B cell (primary cell): Measurements from ENCODE around the gene GTPBP6. TPM values are rescaled to one million over a fixed set of nuclear protein-coding genes. Genes with fewer than 3 reads are reported as not detected.

Experiments
- ATAC-seq: fragments of 200-7000 bp; cut with Tn5 transposase; one replicate; pipeline ENCODE4 v1.10.0; 2021; ENCODE audit warnings: low read depth, mild to moderate bottlenecking, moderate number of reproducible peaks, moderate library complexity
- CTCF ChIA-PET: fragments of 350-600 bp; sonication (Branson Sonifier 250); formaldehyde crosslinking; loops from one replicate; lab custom pipeline; 2021; ENCODE audit warnings: antibody characterized with exemption, inconsistent platforms; lab: Charles Lee
- POLR2A ChIA-PET: fragments of 350-600 bp; sonication (Branson Sonifier 250); formaldehyde crosslinking; loops from one replicate; lab custom pipeline; 2021; ENCODE audit warnings: antibody characterized with exemption; lab: Charles Lee
- DNase-seq: peaks from one replicate; pipeline ENCODE4 v3.0.0; 2013
- H2AFZ ChIP-seq: 2 replicates; pipeline ENCODE4 v1.6.1; 2012; ENCODE audit warnings: mild to moderate bottlenecking, low read depth, low read length; ENCODE audit not compliant: insufficient read depth, poor library complexity, severe bottlenecking
- H3K27ac ChIP-seq, 2 donors: 1 replicate in 1 of 2; 2 replicates in 1 of 2; pipeline ENCODE4 v1.5.1; 2012 to 2013; ENCODE audit warnings: low read length in 2 of 2, mild to moderate bottlenecking in 2 of 2, moderate library complexity in 1 of 2
- H3K27me3 ChIP-seq, 4 experiments: fragments of 200-600 bp in 1 of 4; sonication (generic) in 1 of 4; replicated peaks in 1 of 4; 1 replicate in 2 of 4; 2 replicates in 2 of 4; pipeline versions ENCODE4 v1.6.1 to v1.7.0; 2013 to 2016; ENCODE audit warnings: low read length in 3 of 4, mild to moderate bottlenecking in 2 of 4, mixed read lengths in 1 of 4, moderate library complexity in 1 of 4; ENCODE audit not compliant: insufficient read depth in 4 of 4, control insufficient read depth in 3 of 4; ENCODE audit errors: control extremely low read depth in 1 of 4
- H3K36me3 ChIP-seq, 2 experiments: replicated peaks in 1 of 2; 1 replicate in 1 of 2; 2 replicates in 1 of 2; pipeline versions ENCODE4 v1.6.1 to v1.7.1; 2013; ENCODE audit warnings: low read length in 1 of 2; ENCODE audit not compliant: insufficient read depth in 2 of 2, control insufficient read depth in 1 of 2; ENCODE audit errors: control extremely low read depth in 1 of 2, extremely low read depth in 1 of 2
- H3K4me1 ChIP-seq, 2 donors: fragments of 200-600 bp in 1 of 2; sonication (generic) in 1 of 2; 1 replicate in 1 of 2; 2 replicates in 1 of 2; pipeline versions ENCODE4 v1.5.1 to v1.6.1; 2013 to 2017; ENCODE audit warnings: low read length in 2 of 2; ENCODE audit not compliant: control insufficient read depth in 2 of 2, insufficient read depth in 2 of 2
- H3K4me2 ChIP-seq: replicated peaks from 2 replicates; pipeline ENCODE3; 2012; ENCODE audit warnings: mild to moderate bottlenecking, low read depth, low read length; ENCODE audit not compliant: poor library complexity, severe bottlenecking
- H3K4me3 ChIP-seq, 5 experiments: fragments of 200-600 bp in 1 of 5; sonication (generic) in 1 of 5; 1 replicate in 3 of 5; 2 replicates in 2 of 5; pipeline versions ENCODE4 v1.5.1 to v1.7.0; 2011 to 2016; ENCODE audit warnings: low read length in 4 of 5, mild to moderate bottlenecking in 4 of 5, low read depth in 2 of 5, control low read depth in 1 of 5, moderate library complexity in 1 of 5; ENCODE audit not compliant: insufficient read depth in 1 of 5; ENCODE audit errors: control extremely low read depth in 1 of 5, extremely low read depth in 1 of 5
- H3K79me2 ChIP-seq: fragments of 200-600 bp; sonication (generic); one replicate; pipeline ENCODE4 v1.6.0; 2016; ENCODE audit warnings: low read length; ENCODE audit not compliant: control insufficient read depth, insufficient read depth
- H3K9ac ChIP-seq: fragments of 200-600 bp; sonication (generic); 2 replicates; pipeline ENCODE4 v1.6.1; 2017; ENCODE audit warnings: mild to moderate bottlenecking, low read length, moderate library complexity
- H3K9me3 ChIP-seq, 3 donors: one replicate each; pipeline versions ENCODE4 v1.6.1 to v1.7.1; 2013; ENCODE audit warnings: low read length in 2 of 3; ENCODE audit not compliant: control insufficient read depth in 2 of 3, insufficient read depth in 1 of 3; ENCODE audit errors: control extremely low read depth in 1 of 3
- H4K20me1 ChIP-seq: 2 replicates; pipeline ENCODE4 v1.6.0; 2012; ENCODE audit warnings: mild to moderate bottlenecking, low read length; ENCODE audit not compliant: insufficient read depth, control insufficient read depth, poor library complexity, severe bottlenecking
- H3K27ac Mint-ChIP-seq: one replicate; pipeline ENCODE4 v1.8.0; 2021; ENCODE audit warnings: mixed read lengths
- H3K27me3 Mint-ChIP-seq: one replicate; pipeline ENCODE4 v1.8.0; 2021; ENCODE audit warnings: mixed read lengths
- H3K4me1 Mint-ChIP-seq: one replicate; pipeline ENCODE4 v1.8.0; 2021; ENCODE audit warnings: mixed read lengths
- H3K4me3 Mint-ChIP-seq: one replicate; pipeline ENCODE4 v1.8.0; 2021; ENCODE audit warnings: mixed read lengths
- H3K9me3 Mint-ChIP-seq: one replicate; pipeline ENCODE4 v1.8.0; 2022; ENCODE audit warnings: mixed read lengths; ENCODE audit not compliant: insufficient read depth
- CTCF ChIP-seq: fragments of 200-600 bp; IDR thresholded peaks from one replicate; pipeline ENCODE4 v1.8.0; 2022; ENCODE audit warnings: antibody characterized with exemption, mild to moderate bottlenecking
- EZH2 ChIP-seq: IDR thresholded peaks from 2 replicates; pipeline ENCODE4 v1.6.1; 2012; ENCODE audit warnings: borderline replicate concordance, low read depth, mild to moderate bottlenecking, moderate library complexity, low read length; ENCODE audit not compliant: insufficient read depth, poor library complexity, severe bottlenecking
- WGBS: methylation state at CpG from one replicate; pipeline ENCODE4 v1.1.5; 2013; ENCODE audit warnings: missing lambda C conversion rate; ENCODE audit not compliant: insufficient coverage; 5-methylcytosine and 5-hydroxymethylcytosine counted together
- intact Hi-C: fragments of 100-400 bp; cut with micrococcal nuclease; formaldehyde crosslinking; loops from one replicate; pipeline ENCODE4 v1.10.0; 2022
- polyA plus RNA-seq: library from polyadenylated mRNA; depleted of rRNA; stranded (reverse); fragments of >200 nt; gene quantifications from 2 replicates; pipeline ENCODE4 v1.2.3, GENCODE V29; 2012
- total RNA-seq, 2 donors: library from RNA; stranded (reverse); fragments of 120-200 nt in 1 of 2; gene quantifications; 1 replicate in 1 of 2; 2 replicates in 1 of 2; pipeline versions ENCODE4 v1.2.3 to v1.2.4, GENCODE V29; 2013 to 2022

The GTPBP6 gene
- total and polyA plus RNA-seq, 2 donors (not counting 1 experiment from before 2014, with no cell fraction given): 72.9 to 82.9 TPM

- no peak overlapping the region for H2AFZ ChIP-seq
These were observed 5.4 kb upstream of the GTPBP6 start for GRCh38 chrX:323721-324628.

More at GRCh38 chrX:323721-324628, 5.4 kb upstream of the GTPBP6 start:
- ATAC-seq (no peak), DNase-seq (peak; percentile 68)
- no peaks in the 10 kb centered on the region for H4K20me1 ChIP-seq
- 74% methylated on average over 35 of the region's 38 CpGs for WGBS
- peak overlapping the region in 1 of 5 experiments; percentile 33 for H3K4me3 ChIP-seq
- peak overlapping the region; percentile 9 for H3K9ac ChIP-seq
- H3K27me3 ChIP-seq: peaks cover 0 to 18% (median 0%) of the 10 kb centered on the region in 4 experiments
- ChIA-PET POLR2A (no interaction called here), CTCF (no interaction called here)
- peaks cover 7% of the 10 kb centered on the region for H3K79me2 ChIP-seq
- H3K27ac Mint-ChIP-seq: no peak overlapping the region
- TF ChIP-seq CTCF (no peak), EZH2 (no peak)
- H3K4me3 Mint-ChIP-seq: peak overlapping the region; percentile 34
- H3K9me3 Mint-ChIP-seq: no peaks in the 10 kb centered on the region
- intact Hi-C loops: no loop called here
- peaks cover 6% of the 10 kb centered on the region for H3K27me3 Mint-ChIP-seq
- H3K36me3 ChIP-seq: no peaks in the 10 kb centered on the region
- H3K27ac ChIP-seq: no peak overlapping the region
- no peaks in the 10 kb centered on the region for H3K9me3 ChIP-seq
- H3K4me1 Mint-ChIP-seq: peaks cover 23% of the 10 kb centered on the region
- peak overlapping the region; percentile 33 for H3K4me2 ChIP-seq
- peaks cover 17 to 36% of the 10 kb centered on the region in 2 donors for H3K4me1 ChIP-seq
